Femur (tissue), 1 donor: ENCODE measurements around the gene GTPBP1.

ENCODE experiments used
- DNase-seq: peaks from one replicate; pipeline ENCODE4 v3.0.0-alpha.2; 2017

GTPBP1 gene

DNA sequence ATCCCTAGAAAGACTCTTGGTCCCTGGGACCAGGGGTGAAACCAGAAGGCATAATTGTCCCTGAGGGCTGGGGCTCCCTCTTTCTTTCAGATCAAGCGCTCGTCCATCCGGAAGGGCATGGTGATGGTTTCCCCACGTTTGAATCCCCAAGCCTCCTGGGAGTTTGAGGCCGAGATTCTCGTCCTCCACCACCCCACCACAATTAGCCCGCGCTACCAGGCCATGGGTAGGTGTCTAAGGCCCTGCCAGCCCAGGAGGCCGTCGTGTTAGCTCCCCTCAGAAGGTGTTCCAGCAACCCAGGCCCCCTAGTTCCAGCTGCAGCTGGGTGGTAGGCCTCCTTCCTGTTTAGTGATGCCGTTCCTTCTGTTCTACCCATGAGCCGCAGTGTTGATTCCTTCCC, 21.4 kb downstream of the GTPBP1 start:
- DNase-seq, result no peak

DNA sequence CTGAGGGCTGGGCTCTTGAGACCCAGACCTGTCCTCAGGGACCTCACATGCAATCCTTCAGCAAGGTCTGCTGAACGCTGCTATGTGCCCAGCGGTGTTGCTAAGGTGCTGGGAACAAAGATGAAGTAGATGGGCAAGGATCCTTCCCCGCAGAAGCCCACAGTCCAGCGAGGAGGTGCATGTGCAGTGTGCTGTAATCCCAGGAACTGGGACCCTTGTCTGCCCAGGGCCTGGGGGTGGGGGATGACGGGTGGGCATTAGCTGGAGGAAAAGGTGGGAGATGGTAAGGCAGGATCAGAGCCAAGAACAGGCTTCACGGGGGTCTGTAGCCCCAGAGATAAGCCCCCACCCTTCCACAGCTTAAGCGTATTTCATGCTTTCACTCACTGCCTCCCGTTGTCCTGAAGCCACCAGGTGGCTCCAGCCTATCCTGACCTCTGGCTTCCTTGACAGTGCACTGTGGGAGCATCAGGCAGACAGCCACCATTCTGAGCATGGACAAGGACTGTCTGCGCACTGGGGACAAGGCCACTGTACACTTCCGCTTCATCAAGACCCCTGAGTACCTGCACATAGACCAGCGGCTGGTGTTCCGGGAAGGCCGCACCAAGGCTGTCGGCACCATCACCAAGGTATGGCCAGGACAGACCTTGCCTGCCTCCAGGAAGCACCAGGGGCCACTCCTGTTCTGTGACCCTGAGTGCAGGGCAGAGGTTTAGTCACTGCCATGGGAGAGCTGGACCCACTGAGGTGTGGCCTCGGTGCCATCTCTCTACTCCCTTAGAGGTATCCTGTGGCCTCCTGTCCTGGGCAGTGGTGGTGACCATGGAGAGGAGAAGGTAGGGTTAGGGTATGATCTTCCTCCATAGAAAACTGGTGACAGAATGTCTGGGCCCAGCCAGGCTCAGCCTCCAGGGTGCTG, 22.0 kb downstream of the GTPBP1 start:
- DNase-seq, result no peak

DNA sequence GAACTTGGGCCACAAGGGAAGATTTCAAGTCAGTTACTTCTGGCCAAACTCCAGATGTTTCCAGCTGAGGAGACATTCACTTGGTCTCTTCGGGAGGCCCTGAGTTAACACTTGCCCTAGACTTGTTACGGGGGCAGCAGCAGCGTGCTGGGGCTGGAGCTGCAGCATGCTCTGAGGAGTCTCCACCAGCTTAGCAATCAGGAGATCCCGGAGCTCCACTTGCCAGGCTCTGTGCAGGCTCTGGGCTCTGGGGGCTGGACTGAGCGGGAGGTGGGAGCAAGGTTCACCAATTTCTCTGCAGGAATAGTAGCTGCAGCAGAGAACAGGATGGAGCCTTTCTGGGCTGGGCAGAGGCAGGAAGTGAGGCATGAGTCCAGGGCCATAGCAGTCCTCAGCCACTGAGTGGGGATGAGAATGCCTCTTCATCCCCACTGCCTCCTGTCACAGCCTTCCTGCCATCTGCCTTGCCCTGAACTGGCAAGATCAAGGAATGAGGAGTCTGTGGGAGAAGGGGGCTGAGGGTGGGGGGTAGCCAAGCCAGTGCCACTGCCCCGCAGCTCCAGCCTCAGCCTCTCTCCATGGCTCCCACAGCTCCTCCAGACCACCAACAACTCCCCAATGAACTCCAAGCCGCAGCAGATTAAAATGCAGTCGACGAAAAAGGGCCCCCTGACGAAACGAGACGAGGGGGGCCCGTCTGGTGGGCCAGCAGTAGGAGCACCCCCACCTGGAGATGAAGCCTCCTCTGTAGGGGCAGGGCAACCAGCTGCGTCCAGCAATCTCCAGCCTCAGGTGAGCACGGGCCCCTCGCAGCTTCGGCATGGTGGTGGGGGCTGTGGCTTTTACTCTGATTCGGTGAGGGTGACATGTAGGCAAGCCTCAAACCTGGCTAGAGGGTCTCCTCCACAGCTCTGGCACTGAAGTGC, 23.4 kb downstream of the GTPBP1 start:
- no peak for DNase-seq

DNA sequence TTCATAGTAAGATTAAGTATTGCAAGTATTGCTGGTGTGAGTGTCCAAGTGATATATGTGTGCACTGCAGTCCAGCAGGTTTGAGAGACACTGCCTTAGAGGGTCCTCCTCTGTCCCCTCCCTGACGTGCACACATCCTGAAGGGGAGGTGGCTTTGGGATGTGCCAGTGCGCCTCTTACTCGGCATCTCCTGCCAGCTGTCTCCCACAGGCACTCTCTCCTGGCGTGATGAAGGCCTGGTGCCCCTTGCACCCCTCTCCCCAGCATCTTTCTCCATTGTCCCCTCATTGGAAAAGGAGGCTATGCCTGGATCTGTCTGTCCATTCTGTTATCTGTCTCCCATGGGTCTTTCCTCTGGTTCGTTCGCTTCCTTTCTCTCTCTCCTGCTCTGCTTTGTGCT, 24.2 kb downstream of the GTPBP1 start:
- DNase-seq, result no peak

DNA sequence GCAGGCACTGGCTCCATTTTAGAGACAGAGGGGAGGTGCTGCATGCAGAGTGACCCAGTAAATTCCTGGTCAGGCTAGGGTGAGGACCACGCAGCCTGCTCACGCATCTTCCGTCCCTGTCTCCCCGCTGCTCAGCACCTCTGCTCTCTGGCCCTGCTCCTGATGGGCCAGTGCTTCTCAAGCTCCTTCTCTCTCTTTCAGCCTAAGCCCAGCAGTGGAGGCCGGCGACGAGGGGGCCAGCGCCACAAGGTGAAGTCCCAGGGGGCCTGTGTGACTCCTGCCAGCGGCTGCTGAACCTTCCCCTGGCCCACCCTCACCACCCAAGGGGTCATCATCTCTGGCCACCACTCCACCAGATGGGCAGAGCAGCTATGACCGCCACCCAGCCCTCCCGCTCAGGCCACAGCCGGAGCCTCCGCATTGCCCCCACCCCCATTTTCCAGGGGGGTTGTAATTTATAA, 24.7 kb downstream of the GTPBP1 start:
- no peak for DNase-seq

DNA sequence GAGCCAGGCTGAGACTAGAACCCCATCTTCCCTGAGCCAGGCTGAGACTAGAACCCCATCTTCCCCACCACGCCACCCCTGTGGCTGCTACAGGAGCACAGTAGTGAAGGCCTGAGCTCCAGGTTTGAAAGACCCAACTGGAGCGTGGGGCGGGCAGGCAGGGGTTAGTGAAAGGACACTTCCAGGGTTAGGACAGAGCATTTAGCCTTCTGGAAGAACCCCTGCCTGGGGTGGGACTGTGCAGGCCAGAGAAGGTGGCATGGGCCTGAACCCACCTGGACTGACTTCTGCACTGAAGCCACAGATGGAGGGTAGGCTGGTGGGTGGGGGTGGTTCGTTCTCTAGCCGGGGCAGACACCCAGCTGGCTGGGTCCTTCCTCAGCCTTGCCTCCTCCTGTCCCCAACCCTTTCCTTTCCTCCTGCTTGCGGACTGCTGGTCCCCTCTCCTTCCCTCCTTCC, 26.0 kb downstream of the GTPBP1 start:
- no peak for DNase-seq

DNA sequence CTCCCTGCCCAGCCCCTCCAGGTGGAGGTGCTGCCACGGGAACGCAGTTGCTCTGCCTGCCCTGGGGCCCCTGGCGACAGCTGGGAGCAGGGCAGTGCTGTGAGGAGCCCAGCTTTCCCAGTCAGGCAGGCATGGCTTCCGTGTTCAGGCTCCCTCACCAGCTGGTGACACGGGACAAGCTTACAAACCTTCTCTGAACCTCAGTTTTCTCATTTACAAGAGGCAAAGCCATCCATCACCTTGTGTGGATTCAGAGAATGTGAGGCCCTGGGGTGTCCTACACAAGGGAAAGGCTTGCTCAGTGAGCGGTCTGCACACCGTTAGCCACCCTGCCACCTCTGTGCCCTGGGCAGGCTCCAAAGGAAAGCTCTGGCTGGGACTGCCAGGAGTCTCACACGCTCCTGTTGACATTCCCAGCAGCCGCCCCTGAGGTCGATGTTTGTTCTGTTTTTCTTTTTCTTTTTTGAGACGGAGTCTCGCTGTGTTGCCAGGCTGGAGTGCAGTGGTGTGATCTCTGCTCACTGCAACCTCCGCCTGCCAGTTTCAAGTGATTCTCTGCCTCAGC, 26.6 kb downstream of the GTPBP1 start:
- DNase-seq, result no peak

DNA sequence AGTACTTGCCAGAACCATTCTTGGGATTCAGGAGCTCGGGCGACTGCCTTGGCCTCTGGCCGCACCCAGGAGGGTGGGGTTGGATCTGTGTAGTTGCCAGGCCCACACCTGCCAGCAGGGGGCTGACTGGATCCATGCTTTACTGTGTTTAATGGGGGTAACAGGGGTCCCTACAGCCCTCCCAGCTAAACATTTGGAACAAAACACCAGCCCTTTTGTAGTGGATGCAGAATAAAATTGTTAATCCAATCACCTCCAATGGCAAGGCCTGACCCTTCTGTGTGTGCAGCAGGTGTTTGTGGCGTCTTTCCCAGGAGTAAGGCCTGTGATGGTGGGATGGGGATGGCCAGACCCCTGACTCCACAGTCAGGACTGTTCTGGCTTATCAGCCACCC, 27.6 kb downstream of the GTPBP1 start:
- peak; percentile 63 for DNase-seq

DNA sequence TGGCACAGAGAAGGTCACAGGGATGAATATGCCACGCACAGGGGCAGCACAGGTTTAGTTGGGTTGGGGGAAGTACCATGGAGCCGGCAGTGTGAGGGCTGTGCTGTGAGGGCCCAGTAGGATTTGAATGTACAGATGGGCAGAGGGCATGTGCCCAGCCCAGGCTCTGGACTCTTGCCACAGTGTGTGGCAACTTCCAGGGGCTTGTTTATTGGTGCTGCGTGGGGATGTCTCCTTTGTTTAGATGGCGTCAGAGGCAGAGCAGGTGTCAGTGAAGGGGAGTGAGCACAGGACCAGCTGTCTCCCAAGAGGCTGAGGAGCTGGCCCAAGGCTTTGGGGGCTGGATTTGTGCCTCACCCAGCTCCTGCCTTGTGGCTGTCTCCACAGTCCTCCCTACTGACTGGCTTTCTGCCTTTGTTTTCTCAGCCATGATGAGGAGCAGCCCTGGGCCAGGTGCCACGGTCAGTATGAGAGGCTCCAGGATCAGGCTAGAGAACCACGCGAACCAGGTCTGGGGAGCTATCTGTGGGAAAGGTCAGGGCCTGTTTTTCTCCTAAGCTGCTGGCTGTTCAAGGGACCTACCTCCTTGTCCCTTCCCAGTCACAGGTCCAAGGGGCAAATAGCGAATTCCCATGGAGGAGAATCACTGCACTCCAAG, 28.1 kb downstream of the GTPBP1 start:
- peak; percentile 54 for DNase-seq

DNA sequence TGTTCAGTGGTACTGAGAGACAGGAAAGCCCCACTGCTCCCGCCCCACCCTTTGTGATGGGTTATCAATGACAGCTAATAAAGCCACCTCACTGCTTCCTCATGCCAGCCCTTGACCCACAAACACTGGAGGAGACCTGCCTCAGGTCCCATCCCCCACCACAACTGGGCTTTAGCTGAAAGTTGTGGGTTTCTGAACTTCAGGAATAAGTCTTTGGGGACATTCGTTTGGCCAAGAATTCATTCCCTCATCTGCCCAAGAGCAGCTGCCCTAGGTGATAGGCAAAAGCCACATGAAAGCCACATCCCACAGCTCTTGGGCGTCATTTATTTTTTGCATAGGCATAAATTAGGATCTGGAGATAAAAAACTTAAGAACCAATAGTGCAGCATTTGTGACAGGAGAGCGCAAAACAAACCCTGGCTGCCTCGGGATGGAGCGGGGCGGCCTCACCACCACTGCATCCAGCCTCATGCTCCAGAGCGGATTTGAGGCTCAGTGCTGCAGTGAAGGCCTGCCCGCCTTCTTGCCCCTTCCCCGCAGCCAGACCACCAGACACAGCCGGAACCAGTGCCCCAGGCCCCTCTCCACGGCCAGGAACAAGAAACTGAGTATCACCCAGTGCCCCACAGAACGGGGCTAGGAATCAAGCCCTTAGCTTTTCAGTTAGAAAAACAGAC, 28.8 kb downstream of the GTPBP1 start:
- no peak for DNase-seq

DNA sequence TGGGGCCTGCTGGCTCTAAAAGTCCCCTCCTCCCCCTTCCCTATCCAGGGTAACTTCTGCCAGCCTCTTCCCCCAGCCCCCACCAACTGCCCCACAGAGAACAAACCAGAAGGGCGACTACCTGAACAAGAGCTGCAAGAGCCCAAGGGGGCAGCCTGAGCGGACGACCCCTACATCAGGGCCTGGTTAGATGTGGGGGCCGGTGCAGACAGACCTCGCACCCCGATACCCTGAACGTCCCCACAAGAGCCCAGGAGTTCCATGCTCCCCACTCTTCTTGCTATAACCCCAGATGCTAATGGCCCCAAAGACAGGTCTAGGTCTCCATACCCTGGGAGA, 29.4 kb downstream of the GTPBP1 start:
- DNase-seq, result no peak

DNA sequence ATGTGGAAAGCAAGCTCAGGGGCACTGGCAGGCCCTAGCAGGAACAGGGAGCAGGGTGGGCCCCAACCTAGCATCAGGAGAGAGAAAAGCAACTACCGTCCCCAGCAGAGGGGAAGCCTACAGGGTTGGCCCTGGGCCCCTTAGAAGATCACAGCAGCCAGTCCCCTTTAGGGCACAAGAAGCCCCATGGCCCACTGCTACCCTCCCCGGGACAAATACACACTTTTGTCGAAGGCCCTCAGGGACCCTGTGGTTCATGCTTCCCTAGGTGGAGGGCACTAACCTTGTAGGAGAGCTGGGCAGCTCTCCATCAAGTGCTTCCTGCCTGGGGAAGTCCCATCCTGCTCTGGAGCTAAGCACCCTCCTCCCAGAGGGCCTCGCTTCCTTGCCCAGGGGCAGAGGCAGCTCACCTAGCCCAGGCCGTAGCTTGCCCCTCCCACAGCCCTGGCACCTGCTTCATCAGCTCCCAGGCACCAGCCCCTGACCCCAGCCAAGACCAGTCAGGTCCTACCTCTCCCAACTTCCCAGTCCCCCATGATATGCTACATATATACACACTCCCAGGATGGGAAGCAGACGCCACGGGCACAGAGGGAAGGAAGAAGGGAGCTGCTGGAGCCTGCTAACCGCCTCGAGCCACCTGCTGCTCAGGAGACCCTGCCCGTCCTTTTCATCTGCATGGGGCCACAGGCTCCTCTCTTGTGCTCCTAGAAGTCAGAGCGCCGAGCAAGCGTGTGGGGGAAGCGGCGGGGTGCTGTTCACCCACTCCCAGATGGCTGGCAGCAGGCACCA, 29.9 kb downstream of the GTPBP1 start:
- no peak for DNase-seq

DNA sequence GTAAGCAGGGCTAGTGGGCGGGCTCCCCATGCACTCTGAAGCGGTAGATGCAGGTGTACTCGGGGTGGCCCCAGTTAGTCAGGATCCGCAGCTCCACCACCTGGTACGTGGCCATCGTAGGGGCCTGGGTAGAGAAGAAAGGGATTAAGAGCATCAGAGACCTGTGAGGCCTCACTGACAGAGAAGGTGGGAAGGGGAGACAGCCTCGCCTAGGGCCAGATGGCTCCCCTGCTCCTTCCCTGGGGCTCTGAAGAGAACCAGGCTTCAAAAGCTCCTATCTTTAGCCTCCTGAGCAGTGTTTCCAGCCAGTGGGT, 30.5 kb downstream of the GTPBP1 start:
- DNase-seq, result no peak

DNA sequence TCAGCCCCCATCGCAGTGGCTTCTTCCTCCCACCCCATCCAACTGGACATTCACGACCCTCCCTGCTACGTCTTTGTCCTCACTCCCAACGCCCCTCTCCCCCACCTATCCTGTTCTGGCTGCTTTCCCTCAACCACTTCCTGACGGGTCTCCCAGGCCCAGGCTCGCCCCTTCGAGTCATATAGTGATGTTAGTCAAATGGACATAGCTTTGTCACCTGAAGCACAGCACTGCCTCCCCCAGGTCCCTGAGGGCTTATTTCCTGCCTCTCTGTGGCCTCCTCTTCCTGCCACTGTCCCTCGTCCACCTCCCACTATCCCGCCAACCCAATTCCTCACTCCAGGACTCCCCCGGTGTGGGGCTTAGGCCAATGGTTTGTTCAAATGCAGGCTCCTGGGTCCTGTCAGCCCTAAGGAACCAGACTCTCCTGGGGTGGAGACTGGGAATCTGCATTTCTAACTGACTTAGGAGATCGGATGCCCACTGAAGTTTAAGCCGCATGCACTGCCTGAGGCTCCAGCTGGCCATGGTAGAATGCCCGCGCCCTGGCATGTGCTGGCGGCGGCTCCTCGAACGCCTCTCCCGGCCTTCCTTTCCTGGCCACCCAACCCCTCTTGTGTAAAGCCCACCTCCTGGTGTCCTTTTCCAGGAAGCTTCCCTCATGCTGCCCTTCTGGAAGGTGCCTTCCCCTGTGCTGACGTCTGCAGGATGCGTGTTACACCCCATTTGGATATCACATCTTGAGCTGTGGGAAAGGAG, 31.7 kb downstream of the GTPBP1 start:
- no peak for DNase-seq

DNA sequence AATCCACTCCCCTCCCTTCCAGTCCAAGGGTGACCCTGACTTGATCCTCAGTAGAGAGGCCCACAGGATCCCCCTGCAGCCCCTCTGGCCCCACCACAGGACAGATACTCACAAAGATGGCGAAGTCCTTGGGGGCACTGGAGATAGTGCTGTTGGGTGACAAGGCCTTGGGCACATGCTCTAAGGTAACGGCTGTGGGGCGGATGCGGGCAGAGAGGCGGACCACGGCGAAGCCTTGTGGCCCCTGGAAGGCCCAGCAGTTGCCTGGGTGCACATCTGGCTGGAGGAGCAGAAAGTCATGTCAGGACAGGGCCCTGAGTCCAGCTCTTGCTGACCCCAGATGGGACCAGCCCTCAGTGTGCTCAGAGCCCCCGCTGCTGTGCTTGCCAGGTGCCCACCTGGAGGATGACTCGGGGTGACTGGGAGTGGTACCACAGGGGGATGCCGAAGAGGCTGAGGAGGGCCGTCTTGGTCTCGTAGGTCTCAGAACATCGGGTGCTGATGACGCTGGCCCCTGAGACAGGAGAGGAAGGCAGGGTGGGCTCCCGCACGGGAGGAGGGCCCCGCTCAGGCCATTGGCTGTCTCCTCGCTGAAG, 32.8 kb downstream of the GTPBP1 start:
- DNase-seq, result no peak

DNA sequence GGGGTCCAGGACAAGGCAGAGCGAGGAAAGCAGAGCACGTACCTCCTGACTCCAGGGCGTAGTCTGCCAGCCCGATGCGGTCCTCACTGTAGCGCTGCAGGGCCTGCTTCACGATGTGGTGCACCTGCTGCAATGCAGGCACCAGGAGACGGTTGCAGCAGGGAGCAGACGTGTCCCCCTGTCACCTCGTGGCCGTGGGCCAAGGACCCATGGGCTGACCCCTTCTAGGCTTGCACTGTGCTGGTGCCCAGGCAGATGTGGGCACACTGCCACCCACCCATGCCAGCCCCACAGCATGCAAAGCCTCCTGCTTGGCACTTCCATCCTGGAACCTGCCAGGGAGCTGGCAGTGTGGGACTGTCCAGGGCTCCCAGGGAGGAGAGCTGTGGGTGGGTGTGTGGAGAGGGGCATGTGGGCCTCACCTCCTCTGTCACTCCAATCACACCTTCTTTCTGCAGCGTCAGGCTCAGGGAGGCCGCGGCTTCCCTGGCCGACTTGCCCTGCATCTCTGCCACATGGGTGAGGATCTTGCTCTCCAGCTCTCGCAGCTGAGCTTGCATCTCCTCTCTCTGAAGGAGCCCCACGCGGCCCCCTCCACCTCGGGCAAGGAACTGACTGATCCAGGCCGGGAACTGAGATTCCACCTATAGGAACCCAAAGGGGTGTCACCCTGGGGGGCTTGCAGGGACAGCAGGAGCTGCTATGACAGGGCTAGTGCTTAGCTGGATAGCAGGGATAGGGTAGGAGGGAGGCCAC, 33.7 kb downstream of the GTPBP1 start:
- DNase-seq, result no peak

DNA sequence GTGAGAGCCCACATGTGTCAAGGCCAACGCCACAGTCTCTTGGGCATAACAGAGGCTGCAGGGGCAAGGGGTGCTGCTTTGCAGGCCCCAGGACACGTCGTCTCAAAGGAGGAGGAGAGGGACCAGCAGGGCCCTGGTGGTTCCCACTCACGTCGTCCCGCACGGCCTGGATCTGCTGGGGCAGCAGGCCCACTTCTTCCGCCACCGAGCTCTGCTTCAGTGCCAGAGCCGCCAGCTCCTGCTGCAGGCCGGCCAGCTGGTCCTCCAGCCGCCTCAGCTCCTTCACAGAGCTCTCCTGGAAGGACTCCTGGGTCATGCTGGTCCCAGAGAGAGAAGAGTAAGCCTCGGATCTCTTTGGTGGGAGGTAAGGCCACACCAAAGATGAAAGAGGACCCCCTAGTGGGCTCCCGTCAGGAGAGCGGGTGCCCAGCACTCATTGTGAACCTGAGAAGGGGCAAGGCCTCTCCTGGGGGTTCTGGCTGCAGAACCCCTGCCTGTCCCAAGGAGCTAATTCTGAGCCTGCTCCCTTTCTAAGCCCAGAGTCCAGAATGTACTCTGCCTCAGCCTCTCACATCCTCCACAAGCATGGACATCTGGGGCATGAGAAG, 34.5 kb downstream of the GTPBP1 start:
- DNase-seq, result no peak

DNA sequence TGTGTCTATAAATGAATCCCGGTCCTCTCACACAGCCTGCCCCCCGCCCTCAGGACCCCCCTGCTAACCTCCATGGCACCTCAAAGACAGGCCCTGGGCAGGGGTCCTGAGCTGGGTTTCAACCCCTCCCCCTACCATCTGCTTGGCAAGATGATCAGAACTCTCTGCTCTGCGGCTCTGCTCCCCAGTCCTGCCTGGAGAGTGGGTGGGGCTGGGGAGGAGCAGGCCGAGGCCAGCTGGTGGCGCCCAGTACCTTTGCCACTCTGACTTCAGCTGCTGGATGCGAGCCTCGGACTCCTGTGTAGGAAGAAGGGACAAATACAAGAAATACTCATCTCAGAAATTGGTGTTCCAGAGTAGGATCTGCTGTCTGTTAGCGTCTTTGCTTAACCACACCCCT, 35.0 kb downstream of the GTPBP1 start:
- no peak for DNase-seq

DNA sequence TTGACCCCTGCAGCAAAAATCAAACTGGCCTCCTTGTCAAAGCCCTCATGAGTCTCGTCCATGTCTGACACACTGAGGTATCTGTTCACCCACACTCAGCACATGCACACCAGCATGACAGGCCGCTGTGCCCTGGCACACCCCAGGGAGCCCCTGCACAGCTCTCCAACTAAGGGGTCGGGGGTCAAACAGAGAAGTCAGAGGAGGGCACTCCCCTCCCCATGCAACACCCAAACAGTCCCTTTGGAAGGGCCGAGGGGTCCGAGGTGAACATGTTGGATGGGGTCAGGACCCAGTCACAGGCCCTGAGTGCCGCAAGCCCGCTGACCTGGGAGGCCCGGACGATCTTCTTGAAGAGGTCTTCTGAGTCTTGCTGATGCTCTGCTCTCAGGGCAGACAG, 35.4 kb downstream of the GTPBP1 start:
- DNase-seq, result no peak
